HepG2 (cell line): ENCODE results near the gene SLC35B2. TPM values are rescaled to one million over a fixed set of nuclear protein-coding genes. Genes with fewer than 3 reads are reported as not detected.

Source experiments
- AGO1 ChIP-seq: fragments of 200-400 bp; formaldehyde crosslinking; IDR thresholded peaks from 2 replicates; pipeline ENCODE4 v1.6.1; 2017; ENCODE audit warnings: mild to moderate bottlenecking, low read depth, low read length, moderate library complexity; ENCODE audit not compliant: poor library complexity, severe bottlenecking
- CAMTA2 ChIP-seq: sonication (generic); formaldehyde crosslinking; IDR thresholded peaks from 2 replicates; pipeline ENCODE4 v1.4.0; 2020; ENCODE audit warnings: mild to moderate bottlenecking, missing genetic modification reagents, borderline replicate concordance
- CENPX ChIP-seq: sonication (generic); formaldehyde crosslinking; IDR thresholded peaks from 2 replicates; pipeline ENCODE4 v1.9.0; 2021; ENCODE audit warnings: mild to moderate bottlenecking, missing genetic modification reagents, moderate library complexity
- CHCHD3 ChIP-seq: sonication (generic); formaldehyde crosslinking; IDR thresholded peaks from 2 replicates; pipeline ENCODE4 v1.8.0; 2022; ENCODE audit warnings: mild to moderate bottlenecking, missing genetic modification reagents, moderate library complexity
- GZF1 ChIP-seq: sonication (generic); formaldehyde crosslinking; IDR thresholded peaks from 2 replicates; pipeline ENCODE4 v1.5.1; 2020; ENCODE audit warnings: mild to moderate bottlenecking, missing genetic modification reagents
- MTA1 ChIP-seq: sonication (generic); formaldehyde crosslinking; IDR thresholded peaks from 2 replicates; pipeline ENCODE4 v1.4.0; 2020; ENCODE audit warnings: missing genetic modification reagents, mild to moderate bottlenecking, borderline replicate concordance
- NAIF1 ChIP-seq: sonication (generic); formaldehyde crosslinking; IDR thresholded peaks from 2 replicates; pipeline ENCODE4 v1.5.0; 2020; ENCODE audit warnings: mild to moderate bottlenecking, missing genetic modification reagents, borderline replicate concordance
- NFYC ChIP-seq: IDR thresholded peaks from 2 replicates; pipeline ENCODE4 v1.6.1; 2016; ENCODE audit warnings: missing genetic modification reagents, missing compliant biosample characterization
- NR2F2 ChIP-seq: IDR thresholded peaks from 2 replicates; pipeline ENCODE4 v1.6.1; 2012; ENCODE audit warnings: low read depth, inconsistent platforms, borderline replicate concordance
- POLR2AphosphoS5 ChIP-seq: IDR thresholded peaks from 2 replicates; pipeline ENCODE4 v1.6.1; 2012; ENCODE audit warnings: low read depth, low read length
- SP2 ChIP-seq: sonication (generic); formaldehyde crosslinking; IDR thresholded peaks from 2 replicates; pipeline ENCODE4 v1.5.1; 2020; ENCODE audit warnings: mild to moderate bottlenecking, missing genetic modification reagents
- TP53 ChIP-seq: sonication (generic); formaldehyde crosslinking; conservative IDR thresholded peaks from 2 replicates; pipeline ENCODE4 v1.4.0; 2020; ENCODE audit warnings: missing genetic modification reagents
- YEATS2 ChIP-seq: sonication (generic); formaldehyde crosslinking; IDR thresholded peaks from 2 replicates; pipeline ENCODE4 v1.4.0; 2020; ENCODE audit warnings: missing genetic modification reagents, borderline replicate concordance
- ZFX ChIP-seq: sonication (generic); formaldehyde crosslinking; IDR thresholded peaks from 2 replicates; pipeline ENCODE4 v1.4.0; 2020; ENCODE audit warnings: mild to moderate bottlenecking, low read depth, missing genetic modification reagents, moderate library complexity
- ZFY ChIP-seq: sonication (generic); formaldehyde crosslinking; IDR thresholded peaks from 2 replicates; pipeline ENCODE4 v1.4.0; 2020; ENCODE audit warnings: missing genetic modification reagents
- ZKSCAN5 ChIP-seq: sonication (generic); formaldehyde crosslinking; IDR thresholded peaks from 2 replicates; pipeline ENCODE4 v1.5.1; 2020; ENCODE audit warnings: mild to moderate bottlenecking, missing genetic modification reagents
- ZNF251 ChIP-seq: sonication (generic); formaldehyde crosslinking; IDR thresholded peaks from 2 replicates; pipeline ENCODE4 v1.9.0; 2021; ENCODE audit warnings: mild to moderate bottlenecking, missing genetic modification reagents
- ZNF292 ChIP-seq: sonication (generic); formaldehyde crosslinking; IDR thresholded peaks from 2 replicates; pipeline ENCODE4 v1.8.1; 2022; ENCODE audit warnings: mild to moderate bottlenecking, low read depth, missing genetic modification reagents, borderline replicate concordance
- ZNF335 ChIP-seq: sonication (generic); formaldehyde crosslinking; IDR thresholded peaks from 2 replicates; pipeline ENCODE4 v1.4.0; 2020; ENCODE audit warnings: missing genetic modification reagents
- ZNF562 ChIP-seq: sonication (generic); formaldehyde crosslinking; IDR thresholded peaks from 2 replicates; pipeline ENCODE4 v1.8.0; 2022; ENCODE audit warnings: missing genetic modification reagents, borderline replicate concordance
- ZNF7 ChIP-seq: IDR thresholded peaks from 2 replicates; pipeline ENCODE4 v1.6.1; 2016; ENCODE audit warnings: missing biosample characterization, missing genetic modification reagents
- ZNF703 ChIP-seq: sonication (generic); formaldehyde crosslinking; IDR thresholded peaks from 2 replicates; pipeline ENCODE4 v1.5.1; 2020; ENCODE audit warnings: missing genetic modification reagents, mild to moderate bottlenecking, moderate library complexity, borderline replicate concordance
- ZNF724P ChIP-seq: sonication (generic); formaldehyde crosslinking; IDR thresholded peaks from 2 replicates; pipeline ENCODE4 v1.8.0; 2022; ENCODE audit warnings: missing genetic modification reagents, borderline replicate concordance
- ZNF879 ChIP-seq: sonication (generic); formaldehyde crosslinking; IDR thresholded peaks from 2 replicates; pipeline ENCODE4 v1.8.1; 2023; ENCODE audit warnings: missing genetic modification reagents
- ZSCAN20 ChIP-seq: sonication (generic); formaldehyde crosslinking; IDR thresholded peaks from 2 replicates; pipeline ENCODE4 v1.4.0; 2020; ENCODE audit warnings: missing genetic modification reagents, mild to moderate bottlenecking, borderline replicate concordance
- polyA plus RNA-seq, 8 experiments: library from polyadenylated mRNA; depleted of rRNA in 3 of 8; stranded (reverse) in 7 of 8; unstranded in 1 of 8; fragments of >200 nt; fragmentation: Illumina TruSeq in 4 of 8; extraction: Trizol in 4 of 8; gene quantifications; 2 replicates each; pipeline versions ENCODE4 v1.2.1 to v1.2.3, GENCODE V29; 2011 to 2016; ENCODE audit warnings: low read depth in 4 of 8, missing spikeins in 1 of 8, mixed read lengths in 1 of 8; ENCODE audit not compliant: insufficient read depth in 1 of 8
- total RNA-seq, 5 experiments: library from RNA; depleted of rRNA; stranded (reverse); fragments of >200 nt; fragmentation: Illumina TruSeq; extraction: Trizol; gene quantifications; 2 replicates each; pipeline ENCODE4 v1.2.3, GENCODE V29; 2016; ENCODE audit warnings: low read depth in 1 of 5
- TF ChIP-seq, protein P1 (sequence below): sonication (generic); formaldehyde crosslinking; IDR thresholded peaks from 2 replicates; pipeline ENCODE4 v1.4.0; 2020; ENCODE audit warnings: missing genetic modification reagents, mild to moderate bottlenecking, borderline replicate concordance

Gene SLC35B2
- total and polyA plus RNA-seq, 2 of the 13 experiments (the other 11 are each of a cell fraction or from before 2014, with no cell fraction given) = 61.1 to 148 TPM

DNA sequence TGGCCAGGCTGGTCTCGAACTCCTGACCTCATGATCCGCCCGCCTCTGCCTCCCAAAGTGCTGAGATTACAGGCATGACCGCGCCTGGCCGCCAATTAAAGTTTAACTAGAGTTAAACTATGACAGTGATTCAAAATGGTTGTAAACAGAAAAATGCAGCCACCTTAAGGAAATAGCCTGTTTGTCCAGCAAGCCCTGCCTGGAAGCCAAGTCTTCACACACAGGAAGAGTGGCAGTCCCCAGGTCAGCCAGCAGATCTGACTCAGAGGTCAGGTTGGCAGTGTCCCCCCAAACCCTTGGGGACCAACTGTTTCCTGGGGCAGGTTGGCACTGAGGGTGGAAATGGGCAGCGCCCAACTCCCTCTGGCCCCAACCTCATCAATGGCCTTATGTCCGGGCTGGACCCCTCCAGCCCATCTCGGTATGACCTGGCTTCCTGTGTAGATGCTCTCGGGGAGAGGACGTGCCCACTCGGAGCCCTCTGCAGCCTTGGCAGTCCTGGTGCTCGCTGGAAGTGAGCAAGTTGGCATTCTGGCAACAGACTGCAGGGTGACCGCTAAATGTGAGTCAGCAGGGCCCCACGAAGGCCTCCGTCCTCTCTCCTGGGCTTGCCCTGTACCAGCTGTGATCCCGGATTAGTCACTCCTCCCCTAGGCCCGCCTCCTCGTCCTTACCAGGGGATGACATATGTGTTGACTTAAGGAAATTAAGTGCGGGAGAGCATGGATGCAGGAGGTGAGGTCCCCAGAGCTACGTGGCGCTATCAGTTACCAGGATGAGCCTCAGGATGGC lies 20.1 kb downstream of the SLC35B2 start (continued):
- TF ChIP-seq, protein P1, sequence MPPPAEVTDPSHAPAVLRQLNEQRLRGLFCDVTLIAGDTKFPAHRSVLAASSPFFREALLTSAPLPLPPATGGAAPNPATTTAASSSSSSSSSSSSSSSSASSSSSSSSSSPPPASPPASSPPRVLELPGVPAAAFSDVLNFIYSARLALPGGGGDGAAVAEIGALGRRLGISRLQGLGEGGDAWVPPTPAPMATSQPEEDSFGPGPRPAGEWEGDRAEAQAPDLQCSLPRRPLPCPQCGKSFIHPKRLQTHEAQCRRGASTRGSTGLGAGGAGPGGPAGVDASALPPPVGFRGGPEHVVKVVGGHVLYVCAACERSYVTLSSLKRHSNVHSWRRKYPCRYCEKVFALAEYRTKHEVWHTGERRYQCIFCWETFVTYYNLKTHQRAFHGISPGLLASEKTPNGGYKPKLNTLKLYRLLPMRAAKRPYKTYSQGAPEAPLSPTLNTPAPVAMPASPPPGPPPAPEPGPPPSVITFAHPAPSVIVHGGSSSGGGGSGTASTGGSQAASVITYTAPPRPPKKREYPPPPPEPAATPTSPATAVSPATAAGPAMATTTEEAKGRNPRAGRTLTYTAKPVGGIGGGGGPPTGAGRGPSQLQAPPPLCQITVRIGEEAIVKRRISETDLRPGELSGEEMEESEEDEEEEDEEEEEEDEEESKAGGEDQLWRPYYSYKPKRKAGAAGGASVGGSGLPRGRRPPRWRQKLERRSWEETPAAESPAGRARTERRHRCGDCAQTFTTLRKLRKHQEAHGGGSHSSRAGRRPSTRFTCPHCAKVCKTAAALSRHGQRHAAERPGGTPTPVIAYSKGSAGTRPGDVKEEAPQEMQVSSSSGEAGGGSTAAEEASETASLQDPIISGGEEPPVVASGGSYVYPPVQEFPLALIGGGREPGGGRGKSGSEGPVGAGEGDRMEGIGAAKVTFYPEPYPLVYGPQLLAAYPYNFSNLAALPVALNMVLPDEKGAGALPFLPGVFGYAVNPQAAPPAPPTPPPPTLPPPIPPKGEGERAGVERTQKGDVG (CRISPR knock-in tag) = 0 out of 2 replicates have a peak, but pooled peaks have one; percentile 2
- TF ChIP-seq CAMTA2 (CRISPR knock-in tag) (0 out of 2 replicates have a peak, but pooled peaks have one; percentile 34), YEATS2 (CRISPR knock-in tag) (peak; percentile 57; the same call in 1 of the 2 replicates), ZNF562 (no peak), ZFY (peak; percentile 78), SP2 (0 out of 2 replicates have a peak, but pooled peaks have one; percentile 54), ZNF335 (peak; percentile 87; the same call in 1 of the 2 replicates), ZNF251 (CRISPR knock-in tag) (no peak), ZSCAN20 (CRISPR knock-in tag) (no peak), CENPX (no peak), ZNF7 (no peak), CHCHD3 (CRISPR knock-in tag) (no peak; the same call in 1 of the 2 replicates), ZKSCAN5 (CRISPR knock-in tag) (peak; percentile 74; the same call in 1 of the 2 replicates), MTA1 (peak; percentile 4; the same call in 1 of the 2 replicates), NAIF1 (CRISPR knock-in tag) (no peak), ZNF879 (CRISPR knock-in tag) (0 out of 2 replicates have a peak, but pooled peaks have one; percentile 18), ZNF292 (CRISPR knock-in tag) (no peak), NFYC (CRISPR knock-in tag) (no peak), ZNF724P (CRISPR knock-in tag) (no peak), AGO1 (no peak), NR2F2 (no peak), POLR2AphosphoS5 (peak; percentile 65), GZF1 (no peak; the same call in none of the 2 replicates), ZFX (CRISPR knock-in tag) (peak; percentile 93), ZNF703 (CRISPR knock-in tag) (no peak), TP53 (CRISPR knock-in tag) (no peak)
